Measurements from ENCODE around the gene UNK.

DNA sequence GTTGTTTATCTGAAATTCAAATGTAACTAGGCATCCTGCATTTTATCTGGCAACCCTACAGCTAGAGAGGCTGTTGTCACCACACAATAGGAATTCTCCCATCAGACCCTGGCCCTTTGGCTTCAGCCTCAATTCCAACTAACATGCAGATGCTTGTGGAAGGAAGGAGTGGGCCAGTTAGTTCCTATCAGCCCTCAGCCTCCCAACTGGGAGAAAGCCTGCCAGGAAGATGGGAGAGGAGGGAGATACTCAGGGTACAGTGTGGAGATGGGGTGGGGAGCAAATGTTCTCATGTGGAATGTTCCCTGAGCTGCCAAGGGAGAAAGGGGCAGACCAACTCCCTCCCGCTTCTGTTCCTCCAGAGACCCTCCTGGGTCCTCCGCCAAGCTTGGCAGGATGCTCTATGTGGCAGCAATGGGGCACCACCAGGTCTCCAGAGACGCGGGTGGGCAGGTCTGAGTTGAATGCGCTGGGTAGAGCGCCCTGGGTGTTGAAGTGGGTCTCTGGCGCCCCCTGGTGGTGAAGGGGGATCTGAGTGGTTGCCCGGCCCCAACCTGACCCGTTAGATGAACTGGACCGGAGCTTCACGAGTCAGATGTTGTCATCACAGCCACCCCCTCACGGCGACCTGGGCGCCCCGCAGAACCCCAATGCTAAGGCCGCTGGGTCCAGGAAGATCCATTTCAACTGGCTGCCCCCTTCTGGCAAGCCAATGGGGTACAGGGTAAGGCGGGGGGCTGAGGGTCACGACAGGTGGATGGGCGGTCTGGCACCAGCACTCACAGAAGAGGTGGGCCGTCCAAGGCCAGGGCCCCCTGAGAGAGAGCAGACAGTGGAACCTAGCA is 34.8 kb upstream of the UNK start:
- no peak for TF ChIP-seq POLR2AphosphoS5 (IDR thresholded peaks at IDR 0.05; ENCODE audit: low read depth, low read length)
- TF ChIP-seq TAF1 (IDR thresholded peaks at IDR 0.05; ENCODE audit: borderline replicate concordance, insufficient read depth, low read length), result no peak
- no peak for TF ChIP-seq FOXP2 (optimal IDR thresholded peaks at IDR 0.05; ENCODE audit: borderline replicate concordance, extremely low read depth, extremely low read length, insufficient read depth)
- no peak for TF ChIP-seq SIN3A (IDR thresholded peaks at IDR 0.05; ENCODE audit: borderline replicate concordance, insufficient read depth, low read length)
- TF ChIP-seq, protein P1, sequence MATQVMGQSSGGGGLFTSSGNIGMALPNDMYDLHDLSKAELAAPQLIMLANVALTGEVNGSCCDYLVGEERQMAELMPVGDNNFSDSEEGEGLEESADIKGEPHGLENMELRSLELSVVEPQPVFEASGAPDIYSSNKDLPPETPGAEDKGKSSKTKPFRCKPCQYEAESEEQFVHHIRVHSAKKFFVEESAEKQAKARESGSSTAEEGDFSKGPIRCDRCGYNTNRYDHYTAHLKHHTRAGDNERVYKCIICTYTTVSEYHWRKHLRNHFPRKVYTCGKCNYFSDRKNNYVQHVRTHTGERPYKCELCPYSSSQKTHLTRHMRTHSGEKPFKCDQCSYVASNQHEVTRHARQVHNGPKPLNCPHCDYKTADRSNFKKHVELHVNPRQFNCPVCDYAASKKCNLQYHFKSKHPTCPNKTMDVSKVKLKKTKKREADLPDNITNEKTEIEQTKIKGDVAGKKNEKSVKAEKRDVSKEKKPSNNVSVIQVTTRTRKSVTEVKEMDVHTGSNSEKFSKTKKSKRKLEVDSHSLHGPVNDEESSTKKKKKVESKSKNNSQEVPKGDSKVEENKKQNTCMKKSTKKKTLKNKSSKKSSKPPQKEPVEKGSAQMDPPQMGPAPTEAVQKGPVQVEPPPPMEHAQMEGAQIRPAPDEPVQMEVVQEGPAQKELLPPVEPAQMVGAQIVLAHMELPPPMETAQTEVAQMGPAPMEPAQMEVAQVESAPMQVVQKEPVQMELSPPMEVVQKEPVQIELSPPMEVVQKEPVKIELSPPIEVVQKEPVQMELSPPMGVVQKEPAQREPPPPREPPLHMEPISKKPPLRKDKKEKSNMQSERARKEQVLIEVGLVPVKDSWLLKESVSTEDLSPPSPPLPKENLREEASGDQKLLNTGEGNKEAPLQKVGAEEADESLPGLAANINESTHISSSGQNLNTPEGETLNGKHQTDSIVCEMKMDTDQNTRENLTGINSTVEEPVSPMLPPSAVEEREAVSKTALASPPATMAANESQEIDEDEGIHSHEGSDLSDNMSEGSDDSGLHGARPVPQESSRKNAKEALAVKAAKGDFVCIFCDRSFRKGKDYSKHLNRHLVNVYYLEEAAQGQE (IDR thresholded peaks at IDR 0.05; ENCODE audit: insufficient read depth in 1 of 2, low read depth in 2 of 2, low read length in 2 of 2), result 0 out of 4 replicates have a peak, but pooled peaks of 1 of the 2 experiments have one; percentile 14
